ENCODE data around the gene NFXL1.
"Not testable (repeated sequence)": the region's sequence is repeated elsewhere in the genome, so short reads cannot be mapped to it uniquely, and the experiment has no call there.

Gene NFXL1

GRCh38 chr4:47914220-47914925 lies at the start of gene NFXL1:
NFXL1 (minus strand) TSS chr4:47914583; CDS start chr4:47914203, 380 bp downstream.
- DNase-seq (ENCODE audit: low read depth in 2 of 2): peak; percentile 90 to 96

- DNase-seq (ENCODE audit: low read depth in 2 of 2): no peak
Observed at GRCh38 chr4:47954677-47955076, 40.3 kb upstream of the NFXL1 start.

GRCh38 chr4:47954245-47954644 lies 39.9 kb upstream of the NFXL1 start:
- no peak for DNase-seq (ENCODE audit: low read depth in 2 of 2)

- no peak for DNase-seq (ENCODE audit: low read depth in 2 of 2)
Observed at GRCh38 chr4:47945930-47946726, 31.7 kb upstream of the NFXL1 start.

GRCh38 chr4:47942081-47942819 lies 27.9 kb upstream of the NFXL1 start:
- DNase-seq (ENCODE audit: low read depth in 2 of 2): no peak

- DNase-seq (ENCODE audit: low read depth in 2 of 2): no peak
Observed at GRCh38 chr4:47939456-47939855, 25.1 kb upstream of the NFXL1 start.

- DNase-seq (ENCODE audit: low read depth in 2 of 2): no peak
Observed at GRCh38 chr4:47936336-47936735, 22.0 kb upstream of the NFXL1 start.

- DNase-seq (ENCODE audit: low read depth in 2 of 2): no peak
Observed at GRCh38 chr4:47933840-47934239, 19.5 kb upstream of the NFXL1 start.

GRCh38 chr4:47930971-47931804 lies 16.8 kb upstream of the NFXL1 start:
- DNase-seq (ENCODE audit: low read depth in 2 of 2): no peak

- DNase-seq (ENCODE audit: low read depth in 2 of 2): no peak
Observed at GRCh38 chr4:47929682-47930201, 15.4 kb upstream of the NFXL1 start.

GRCh38 chr4:47926667-47927258 lies 12.4 kb upstream of the NFXL1 start:
- peak; percentile 37 to 48 for DNase-seq (ENCODE audit: low read depth in 2 of 2)

- DNase-seq (ENCODE audit: low read depth in 2 of 2): not testable (repeated sequence)
Observed at GRCh38 chr4:47923261-47923608, 8.9 kb upstream of the NFXL1 start.

GRCh38 chr4:47922436-47923260 lies 8.3 kb upstream of the NFXL1 start:
- not testable (repeated sequence) for DNase-seq (ENCODE audit: low read depth in 2 of 2)

- not testable (repeated sequence) for DNase-seq (ENCODE audit: low read depth in 2 of 2)
Observed at GRCh38 chr4:47917163-47917562, 2.8 kb upstream of the NFXL1 start.

GRCh38 chr4:47915378-47915777 lies 995 bp upstream of the NFXL1 start:
- DNase-seq (ENCODE audit: low read depth in 2 of 2): no peak

GRCh38 chr4:47914926-47915237 lies 499 bp upstream of the NFXL1 start:
- no peak for DNase-seq (ENCODE audit: low read depth in 2 of 2)

- peak; percentile 25 to 28 for DNase-seq (ENCODE audit: low read depth in 2 of 2)
Observed at GRCh38 chr4:47913861-47914219, 543 bp downstream of the NFXL1 start.

GRCh38 chr4:47913330-47913729 lies 1.1 kb downstream of the NFXL1 start:
- no peak for DNase-seq (ENCODE audit: low read depth in 2 of 2)

- DNase-seq (ENCODE audit: low read depth in 2 of 2): no peak
Observed at GRCh38 chr4:47907089-47907646, 7.2 kb downstream of the NFXL1 start.

GRCh38 chr4:47899639-47900038 lies 14.7 kb downstream of the NFXL1 start:
- no peak for DNase-seq (ENCODE audit: low read depth in 2 of 2)
